ENCODE data around the gene DYNC1H1. TPM values are rescaled to one million over a fixed set of nuclear protein-coding genes. Genes with fewer than 3 reads are reported as not detected.

Gene DYNC1H1
- total and polyA plus RNA-seq, 2 of the 13 experiments (the other 11 are each of a cell fraction or from before 2014, with no cell fraction given) = 74.4 to 239 TPM

- TF ChIP-seq ZBTB8A (CRISPR knock-in tag; IDR thresholded peaks at IDR 0.05; ENCODE audit: borderline replicate concordance, low read depth) = no peak
- peak; percentile 45; the same call in 1 of the 2 replicates for TF ChIP-seq ZNF800 (CRISPR knock-in tag; IDR thresholded peaks at IDR 0.05)
- no peak for TF ChIP-seq ZNF850 (CRISPR knock-in tag; conservative IDR thresholded peaks at IDR 0.05)
- no peak for TF ChIP-seq IRF9 (CRISPR knock-in tag; IDR thresholded peaks at IDR 0.05; ENCODE audit: borderline replicate concordance)
- TF ChIP-seq ARNT (IDR thresholded peaks at IDR 0.05) = no peak
- TF ChIP-seq, protein P1, sequence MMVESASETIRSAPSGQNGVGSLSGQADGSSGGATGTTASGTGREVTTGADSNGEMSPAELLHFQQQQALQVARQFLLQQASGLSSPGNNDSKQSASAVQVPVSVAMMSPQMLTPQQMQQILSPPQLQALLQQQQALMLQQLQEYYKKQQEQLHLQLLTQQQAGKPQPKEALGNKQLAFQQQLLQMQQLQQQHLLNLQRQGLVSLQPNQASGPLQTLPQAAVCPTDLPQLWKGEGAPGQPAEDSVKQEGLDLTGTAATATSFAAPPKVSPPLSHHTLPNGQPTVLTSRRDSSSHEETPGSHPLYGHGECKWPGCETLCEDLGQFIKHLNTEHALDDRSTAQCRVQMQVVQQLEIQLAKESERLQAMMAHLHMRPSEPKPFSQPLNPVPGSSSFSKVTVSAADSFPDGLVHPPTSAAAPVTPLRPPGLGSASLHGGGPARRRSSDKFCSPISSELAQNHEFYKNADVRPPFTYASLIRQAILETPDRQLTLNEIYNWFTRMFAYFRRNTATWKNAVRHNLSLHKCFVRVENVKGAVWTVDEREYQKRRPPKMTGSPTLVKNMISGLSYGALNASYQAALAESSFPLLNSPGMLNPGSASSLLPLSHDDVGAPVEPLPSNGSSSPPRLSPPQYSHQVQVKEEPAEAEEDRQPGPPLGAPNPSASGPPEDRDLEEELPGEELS (CRISPR knock-in tag; IDR thresholded peaks at IDR 0.05) = peak; percentile 19; the same call in 1 of the 2 replicates
- TF ChIP-seq JUNB (CRISPR knock-in tag; IDR thresholded peaks at IDR 0.05; ENCODE audit: borderline replicate concordance) = no peak
- TF ChIP-seq CEBPB (IDR thresholded peaks at IDR 0.05; ENCODE audit: borderline replicate concordance, low read depth, low read length) = no peak
- no peak for TF ChIP-seq ZNF446 (CRISPR knock-in tag; IDR thresholded peaks at IDR 0.05)
- no peak for TF ChIP-seq FIP1L1 (IDR thresholded peaks at IDR 0.05; ENCODE audit: borderline replicate concordance, insufficient read depth, low read depth, low read length)
- TF ChIP-seq ZNF142 (CRISPR knock-in tag; IDR thresholded peaks at IDR 0.05) = no peak
- TF ChIP-seq SIN3A (IDR thresholded peaks at IDR 0.05; ENCODE audit: borderline replicate concordance, low read depth, low read length) = no peak
- TF ChIP-seq DNMT3B (CRISPR knock-in tag; conservative IDR thresholded peaks at IDR 0.05) = no peak
- no peak for TF ChIP-seq MAF1 (CRISPR knock-in tag; IDR thresholded peaks at IDR 0.05; ENCODE audit: borderline replicate concordance)
- no peak for TF ChIP-seq FOXO4 (CRISPR knock-in tag; conservative IDR thresholded peaks at IDR 0.05)
- no peak for TF ChIP-seq NCOR1 (IDR thresholded peaks at IDR 0.05; ENCODE audit: borderline replicate concordance, low read length)
- TF ChIP-seq TEAD3 (CRISPR knock-in tag; optimal IDR thresholded peaks at IDR 0.05; ENCODE audit: borderline replicate concordance) = peak; percentile 88
These were observed 3.2 kb upstream of the DYNC1H1 start (continued) for GRCh38 chr14:101961011-101961721.
